H1 (cell line): ENCODE results near the gene CHMP4A. TPM values are rescaled to one million over a fixed set of nuclear protein-coding genes. Genes with fewer than 3 reads are reported as not detected.

Experiments used
- ATF3 ChIP-seq: IDR thresholded peaks from 2 replicates; pipeline ENCODE4 v1.6.1; 2011; ENCODE audit warnings: low read depth, mild to moderate bottlenecking, low read length; ENCODE audit not compliant: insufficient read depth
- CBX8 ChIP-seq: fragments of 300-800, 300-1000 bp; sonication (generic); IDR thresholded peaks from 2 replicates; pipeline ENCODE4 v1.7.1; 2016; ENCODE audit warnings: low read depth, low read length, borderline replicate concordance
- CEBPB ChIP-seq: IDR thresholded peaks from 2 replicates; pipeline ENCODE4 v1.6.1; 2012; ENCODE audit warnings: low read depth, low read length
- KDM1A ChIP-seq: fragments of 200-600, 300-600 bp; sonication (generic); IDR thresholded peaks from 2 replicates; pipeline ENCODE4 v1.7.1; 2016; ENCODE audit warnings: mild to moderate bottlenecking, low read length, borderline replicate concordance
- NANOG ChIP-seq: IDR thresholded peaks from 2 replicates; pipeline ENCODE4 v1.6.1; 2011; ENCODE audit warnings: low read length, low read depth, mild to moderate bottlenecking, inconsistent platforms; ENCODE audit not compliant: insufficient read depth, poor library complexity, severe bottlenecking
- PHF8 ChIP-seq: fragments of 200-600 bp; sonication (generic); conservative IDR thresholded peaks from 2 replicates; pipeline ENCODE4 v1.7.1; 2012; ENCODE audit warnings: low read depth, mild to moderate bottlenecking, inconsistent platforms, low read length, moderate library complexity
- POLR2AphosphoS5 ChIP-seq: IDR thresholded peaks from 2 replicates; pipeline ENCODE4 v1.6.1; 2011; ENCODE audit warnings: low read depth, low read length
- SIN3A ChIP-seq, 2 experiments: IDR thresholded peaks in 1 of 2; conservative IDR thresholded peaks in 1 of 2; 2 replicates each; pipeline ENCODE4 v1.6.1; 2011 to 2012; ENCODE audit warnings: low read length in 2 of 2, improper control_type of control experiment in 1 of 2, low read depth in 1 of 2, mild to moderate bottlenecking in 1 of 2
- SIX5 ChIP-seq: IDR thresholded peaks from 2 replicates; pipeline ENCODE4 v1.6.1; 2011; ENCODE audit warnings: mild to moderate bottlenecking, low read depth, low read length
- SP4 ChIP-seq: IDR thresholded peaks from 2 replicates; pipeline ENCODE4 v1.6.1; 2012; ENCODE audit warnings: low read length, inconsistent platforms
- SUZ12 ChIP-seq: fragments of 200-600 bp; sonication (generic); IDR thresholded peaks from 2 replicates; pipeline ENCODE4 v1.6.1; 2012; ENCODE audit warnings: mild to moderate bottlenecking, inconsistent platforms, low read length, moderate library complexity, mixed read lengths
- TAF1 ChIP-seq: IDR thresholded peaks from 2 replicates; pipeline ENCODE4 v1.6.1; 2011; ENCODE audit warnings: mild to moderate bottlenecking, low read depth, low read length
- TCF12 ChIP-seq: IDR thresholded peaks from 2 replicates; pipeline ENCODE4 v1.6.1; 2011; ENCODE audit warnings: low read depth, mild to moderate bottlenecking, low read length
- TEAD4 ChIP-seq: IDR thresholded peaks from 2 replicates; pipeline ENCODE4 v1.6.1; 2012; ENCODE audit warnings: low read depth, low read length, inconsistent platforms, mixed read lengths
- polyA plus RNA-seq, 7 experiments: library from polyadenylated mRNA; depleted of rRNA in 3 of 7; stranded (reverse) in 5 of 7; unstranded in 2 of 7; fragments of >200 nt in 5 of 7; fragments of 200-250 nt in 2 of 7; gene quantifications; 1 replicate in 5 of 7; 2 replicates in 1 of 7; 4 replicates in 1 of 7; pipeline versions ENCODE4 v1.2.1 to v1.2.3, GENCODE V29; 2011 to 2013; ENCODE audit warnings: missing spikeins in 2 of 7, mixed read lengths in 2 of 7
- total RNA-seq: library from RNA; stranded (reverse); fragmentation: NEBNext Ultra II Directional; extraction: Animal tissue kit (Norgen Biotek cat#: 25700); gene quantifications from 2 replicates; pipeline ENCODE4 v1.2.1, GENCODE V29; 2021

The CHMP4A gene
- total and polyA plus RNA-seq, 2 of the 8 experiments (the other 6 are each of a cell fraction or from before 2014, with no cell fraction given) = 32.9 to 37.6 TPM

- TF ChIP-seq NANOG (no peak), CBX8 (no peak), SUZ12 (no peak), TEAD4 (0 out of 2 replicates have a peak, but pooled peaks have one; percentile 4), POLR2AphosphoS5 (peak; percentile 75), SIX5 (0 out of 2 replicates have a peak, but pooled peaks have one; percentile 16), TAF1 (peak; percentile 83; the same call in 1 of the 2 replicates), SP4 (peak; percentile 97), PHF8 (peak; percentile 86), TCF12 (no peak), CEBPB (no peak), ATF3 (no peak), KDM1A (peak; percentile 51; the same call in 1 of the 2 replicates), SIN3A (conservative IDR thresholded peaks at IDR 0.05 in 1 of 2, IDR thresholded peaks at IDR 0.05 in 1 of 2; ENCODE audit: low read depth in 1 of 2, low read length in 2 of 2) (peak; percentile 56 to 62; a peak in 2 of 4 replicates)
These were observed 17.9 kb downstream of the CHMP4A start, which contains the start of gene TM9SF1 (continued) for GRCh38 chr14:24195186-24196070.
